Tibial nerve (tissue), 3 donors: Measurements from ENCODE around the gene BPIFB3.

Experiments
- CTCF ChIP-seq, 5 experiments: fragments of 200-600 bp in 3 of 5; fragments of 450-650 bp in 2 of 5; sonication (generic) in 3 of 5; IDR thresholded peaks; one replicate each; pipeline ENCODE4 v1.5.1; 2016 to 2019; ENCODE audit warnings: antibody characterized with exemption in 5 of 5, mild to moderate bottlenecking in 3 of 5, moderate library complexity in 2 of 5
- POLR2A ChIP-seq, 2 donors: fragments of 450-650 bp; IDR thresholded peaks; one replicate each; pipeline ENCODE4 v1.6.1; 2017; ENCODE audit warnings: antibody characterized with exemption in 2 of 2, mild to moderate bottlenecking in 2 of 2, moderate library complexity in 2 of 2

- TF ChIP-seq CTCF (IDR thresholded peaks at IDR 0.05) (no peak), POLR2A (IDR thresholded peaks at IDR 0.05) (no peak)
Observed at GRCh38 chr20:33012327-33013189, 41.1 kb upstream of the BPIFB3 start.
